Kidney epithelial cell (primary cell): ENCODE results near the gene ZBTB40. TPM values are rescaled to one million over a fixed set of nuclear protein-coding genes. Genes with fewer than 3 reads are reported as not detected.

Source experiments
- DNase-seq: peaks from one replicate; pipeline ENCODE4 v3.0.0-alpha.2; 2010; ENCODE audit warnings: low read depth
- H3K27me3 ChIP-seq: 2 replicates; pipeline ENCODE4 v1.6.0; 2011; ENCODE audit warnings: low read length; ENCODE audit not compliant: control insufficient read depth, insufficient read depth
- H3K36me3 ChIP-seq: 2 replicates; pipeline ENCODE4 v1.5.1; 2011; ENCODE audit warnings: low read length; ENCODE audit not compliant: control insufficient read depth, insufficient read depth
- H3K4me3 ChIP-seq: 2 replicates; pipeline ENCODE4 v1.5.1; 2011; ENCODE audit warnings: low read depth, mild to moderate bottlenecking, control low read depth, low read length
- total RNA-seq: library from RNA; depleted of rRNA; stranded (reverse); fragments of >200 nt; gene quantifications from 2 replicates; pipeline ENCODE4 v1.2.3, GENCODE V29; 2015
- TF ChIP-seq, protein P1 (sequence below): IDR thresholded peaks from 2 replicates; pipeline ENCODE4 v1.5.1; 2011; ENCODE audit warnings: mild to moderate bottlenecking, moderate library complexity, low read length, control low read depth, inconsistent platforms; ENCODE audit not compliant: insufficient read depth, poor library complexity, severe bottlenecking

The ZBTB40 gene
- total RNA-seq, 1 donor from 2014 or later: 16.3 TPM

DNA sequence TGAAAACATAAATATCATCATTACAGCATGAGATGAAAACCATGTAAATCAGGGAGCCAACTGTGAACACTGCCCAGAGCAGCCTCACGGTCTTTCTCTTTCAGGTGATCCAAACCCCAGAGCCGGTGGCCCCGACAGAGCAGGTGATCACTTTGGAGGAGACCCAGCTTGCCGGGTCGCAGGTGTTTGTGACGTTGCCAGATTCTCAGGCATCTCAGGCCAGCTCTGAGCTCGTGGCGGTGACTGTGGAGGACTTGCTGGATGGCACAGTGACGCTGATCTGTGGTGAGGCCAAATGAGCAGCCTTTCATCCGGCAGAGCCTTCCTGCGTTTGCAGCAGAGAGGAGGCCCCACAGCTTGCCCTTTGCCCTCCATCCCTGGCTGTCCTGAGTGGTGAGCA, 74.4 kb downstream of the ZBTB40 start:
- Histone ChIP-seq H3K4me3 (no peak overlapping the region), H3K36me3 (no peaks in the 10 kb centered on the region), H3K27me3 (no peaks in the 10 kb centered on the region)
- TF ChIP-seq, protein P1, sequence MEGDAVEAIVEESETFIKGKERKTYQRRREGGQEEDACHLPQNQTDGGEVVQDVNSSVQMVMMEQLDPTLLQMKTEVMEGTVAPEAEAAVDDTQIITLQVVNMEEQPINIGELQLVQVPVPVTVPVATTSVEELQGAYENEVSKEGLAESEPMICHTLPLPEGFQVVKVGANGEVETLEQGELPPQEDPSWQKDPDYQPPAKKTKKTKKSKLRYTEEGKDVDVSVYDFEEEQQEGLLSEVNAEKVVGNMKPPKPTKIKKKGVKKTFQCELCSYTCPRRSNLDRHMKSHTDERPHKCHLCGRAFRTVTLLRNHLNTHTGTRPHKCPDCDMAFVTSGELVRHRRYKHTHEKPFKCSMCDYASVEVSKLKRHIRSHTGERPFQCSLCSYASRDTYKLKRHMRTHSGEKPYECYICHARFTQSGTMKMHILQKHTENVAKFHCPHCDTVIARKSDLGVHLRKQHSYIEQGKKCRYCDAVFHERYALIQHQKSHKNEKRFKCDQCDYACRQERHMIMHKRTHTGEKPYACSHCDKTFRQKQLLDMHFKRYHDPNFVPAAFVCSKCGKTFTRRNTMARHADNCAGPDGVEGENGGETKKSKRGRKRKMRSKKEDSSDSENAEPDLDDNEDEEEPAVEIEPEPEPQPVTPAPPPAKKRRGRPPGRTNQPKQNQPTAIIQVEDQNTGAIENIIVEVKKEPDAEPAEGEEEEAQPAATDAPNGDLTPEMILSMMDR: no peak
- no peak for DNase-seq

DNA sequence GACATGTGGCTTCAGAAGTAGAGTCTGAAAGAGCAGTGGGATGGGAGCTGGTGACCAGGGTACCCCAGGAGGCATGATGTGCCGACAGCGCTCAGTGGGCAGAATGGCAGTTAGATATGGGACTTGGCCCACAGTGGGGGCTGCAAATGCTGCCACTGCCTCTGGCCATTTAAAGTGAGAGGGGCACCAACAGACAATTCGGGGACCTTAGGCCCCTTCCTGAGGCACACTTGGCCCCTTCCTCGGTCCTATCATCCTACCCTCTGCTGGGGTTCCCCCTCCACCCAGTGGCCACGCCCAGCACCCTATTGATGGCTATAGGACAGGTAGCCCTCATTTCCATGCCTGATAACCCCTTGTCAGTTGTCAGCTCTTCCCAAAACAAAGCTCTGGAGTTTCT, 75.0 kb downstream of the ZBTB40 start:
- no peaks in the 10 kb centered on the region for H3K27me3 ChIP-seq
- no peak for DNase-seq
- H3K4me3 ChIP-seq: no peak overlapping the region
- no peaks in the 10 kb centered on the region for H3K36me3 ChIP-seq
- TF ChIP-seq, protein P1: no peak

DNA sequence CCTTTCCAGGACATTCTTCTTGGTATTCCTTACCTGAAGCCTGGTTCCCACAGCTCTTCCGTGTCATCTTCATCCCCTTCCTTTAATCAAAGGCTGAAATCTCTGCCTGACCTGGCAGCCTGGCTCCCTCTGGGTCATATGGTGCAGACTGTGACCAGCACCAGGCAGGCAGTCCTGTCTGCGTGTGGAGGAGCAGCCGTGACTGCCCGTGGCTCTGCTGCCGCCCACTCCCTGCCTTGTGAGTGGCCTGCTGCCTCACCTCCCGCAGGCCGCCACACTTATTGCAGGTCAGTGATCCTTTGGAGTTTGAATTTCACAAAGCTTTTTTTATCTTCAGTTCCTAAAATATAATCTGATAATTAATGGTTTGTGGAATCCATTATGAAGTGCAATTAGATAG, 75.5 kb downstream of the ZBTB40 start:
- Histone ChIP-seq H3K36me3 (no peaks in the 10 kb centered on the region), H3K27me3 (no peaks in the 10 kb centered on the region), H3K4me3 (no peak overlapping the region)
- TF ChIP-seq, protein P1: no peak
- DNase-seq: no peak

DNA sequence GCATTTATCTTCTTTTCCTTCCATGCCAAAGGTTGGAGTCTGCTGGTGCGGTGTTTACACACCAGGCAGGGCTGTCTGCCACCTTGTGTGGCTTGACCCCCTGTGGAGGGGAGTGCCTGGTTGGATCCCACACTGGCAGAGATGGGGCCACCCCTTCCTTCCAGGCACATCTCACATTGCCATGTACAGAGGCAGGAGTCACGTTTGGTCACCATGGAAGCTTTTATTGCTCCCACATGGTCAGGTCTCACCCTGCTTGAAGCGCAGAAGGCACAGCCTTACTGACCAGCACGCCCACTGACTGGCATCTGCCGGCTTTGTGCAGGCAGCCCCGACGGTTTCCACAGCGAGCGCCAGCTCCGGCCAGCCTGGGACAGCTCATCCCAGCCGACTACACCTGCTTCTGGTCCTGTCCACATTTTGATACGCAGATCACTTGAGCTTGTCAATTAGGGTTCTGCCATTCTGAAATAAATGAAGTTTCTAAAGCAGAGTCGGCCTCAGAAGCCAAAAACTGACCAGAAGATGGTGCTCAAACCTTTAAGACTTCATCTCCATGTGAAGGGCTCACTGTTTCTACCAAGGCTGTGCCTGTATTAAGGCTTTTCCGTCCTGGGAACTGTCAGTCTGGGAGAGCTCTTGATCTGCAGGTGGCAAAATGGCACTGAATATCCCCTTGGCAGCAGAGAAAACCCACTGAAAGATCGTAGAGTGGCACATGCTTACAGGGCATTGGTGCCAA, 76.1 kb downstream of the ZBTB40 start:
- DNase-seq: no peak

DNA sequence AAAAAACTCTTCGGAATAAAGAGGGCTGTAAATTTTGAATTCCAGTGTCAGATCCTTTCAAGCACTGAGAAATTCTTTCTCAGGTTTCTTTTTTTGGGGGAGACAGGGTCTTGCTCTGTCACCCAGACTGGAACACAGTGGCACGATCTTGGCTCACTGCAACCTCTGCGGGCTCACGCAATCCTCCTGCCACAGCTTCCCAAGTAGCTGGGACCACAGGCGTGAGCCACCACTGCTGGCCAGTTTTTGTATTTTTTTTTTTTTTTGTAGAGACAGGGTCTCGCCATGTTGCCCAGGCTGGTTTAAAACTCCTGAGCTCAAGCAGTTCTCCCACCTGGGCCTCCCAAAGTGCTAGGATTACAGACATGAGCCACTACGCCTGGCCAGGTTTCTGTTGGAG, 76.8 kb downstream of the ZBTB40 start:
- Histone ChIP-seq H3K4me3 (no peak overlapping the region), H3K27me3 (no peaks in the 10 kb centered on the region), H3K36me3 (no peaks in the 10 kb centered on the region)
- TF ChIP-seq, protein P1: no peak
- DNase-seq: no peak

More for the DNA sequence above, 76.1 kb downstream of the ZBTB40 start:
- TF ChIP-seq, protein P1: no peak
- Histone ChIP-seq H3K4me3 (no peak overlapping the region), H3K27me3 (no peaks in the 10 kb centered on the region), H3K36me3 (no peaks in the 10 kb centered on the region)

DNA sequence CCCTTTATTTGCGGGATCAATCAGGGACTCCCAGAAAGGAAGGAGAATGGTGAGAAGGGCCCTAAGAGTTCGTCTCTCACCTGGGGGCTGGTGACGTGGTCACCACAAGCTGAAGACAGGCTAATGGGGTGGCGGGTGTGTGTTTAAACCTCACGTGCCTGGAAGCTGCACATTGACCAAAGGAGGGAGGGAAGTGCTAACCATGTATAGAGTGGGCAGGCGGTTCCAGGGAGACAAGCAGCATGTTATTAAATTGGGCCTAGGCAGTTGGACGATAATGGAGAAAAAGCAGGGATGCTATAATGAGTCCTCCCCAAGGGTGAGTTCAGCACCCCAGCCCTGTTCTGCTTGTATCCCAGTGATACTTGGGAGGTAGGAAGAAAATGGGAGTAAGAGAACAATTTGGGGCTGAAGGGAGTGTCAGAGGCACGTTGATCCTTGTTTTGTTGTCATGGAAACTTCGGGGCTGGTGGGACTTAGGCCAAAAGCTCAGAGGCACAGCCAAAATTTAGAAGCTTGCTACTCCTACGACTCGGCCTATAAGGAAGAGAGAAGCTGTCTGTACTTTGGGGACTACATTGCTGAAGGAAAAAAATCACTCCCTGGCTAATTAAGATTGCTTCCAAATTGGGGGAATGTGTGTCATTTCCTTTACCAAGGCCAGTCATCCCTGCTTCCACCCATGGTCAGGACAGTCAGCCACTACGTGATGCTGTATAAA, 78.4 kb downstream of the ZBTB40 start:
- DNase-seq: no peak
- TF ChIP-seq, protein P1: no peak

More for the DNA sequence above, 78.4 kb downstream of the ZBTB40 start:
- H3K4me3 ChIP-seq: no peak overlapping the region
- no peaks in the 10 kb centered on the region for H3K27me3 ChIP-seq
- H3K36me3 ChIP-seq: no peaks in the 10 kb centered on the region
